ENCODE measurements around the gene ZNF865. TPM values are rescaled to one million over a fixed set of nuclear protein-coding genes. Genes with fewer than 3 reads are reported as not detected.

ZNF865 gene
- polyA plus RNA-seq, 6 donors from 2014 or later, result 0.12 to 0.60 (median 0.18) TPM; not detected in 2

DNA sequence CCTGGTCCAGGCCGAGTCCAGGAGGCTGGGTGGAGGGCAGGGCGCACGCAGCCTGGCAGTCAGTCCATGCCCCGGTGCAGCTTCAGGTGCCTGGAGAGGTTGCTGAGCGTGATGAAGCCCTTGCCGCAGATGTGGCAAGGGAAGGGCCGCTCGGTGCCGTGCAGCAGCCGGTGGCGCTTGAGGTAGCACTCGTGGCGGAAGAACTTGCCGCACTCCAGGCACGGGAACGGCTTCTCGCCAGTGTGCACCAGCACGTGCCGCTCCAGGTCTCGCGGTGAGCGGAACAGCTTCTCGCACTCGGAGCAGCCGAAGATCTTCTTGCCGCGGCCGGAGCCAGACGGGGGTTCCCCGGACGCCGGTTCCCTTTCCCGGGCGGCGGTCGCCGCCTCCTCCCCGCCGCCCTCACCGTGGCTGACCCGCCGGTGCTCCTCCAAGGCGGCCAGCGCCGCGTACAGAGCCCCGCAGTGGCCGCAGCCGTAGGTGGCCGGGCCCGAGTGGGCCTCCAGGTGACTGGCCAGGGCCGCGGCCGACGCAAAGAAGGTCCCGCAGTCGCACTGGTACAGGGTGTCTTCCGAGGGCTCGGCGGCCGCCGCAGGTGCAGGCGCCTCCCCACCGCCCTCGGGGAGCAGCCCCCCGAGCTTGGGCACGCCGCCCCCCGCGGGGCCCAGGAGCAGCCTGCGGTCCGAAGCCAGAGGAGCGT lies 12.9 kb upstream of the ZNF865 start:
- DNase-seq (no peak), ATAC-seq (ENCODE audit: low read depth in 2 of 2) (no peak)
- H3K9me3 Mint-ChIP-seq, result peaks cover 0 to 7% (median 0%) of the 10 kb centered on the region in 7 donors
- no peak overlapping the region for H3K4me3 Mint-ChIP-seq
- H3K4me1 Mint-ChIP-seq, result peaks cover 0 to 10% (median 3%) of the 10 kb centered on the region in 3 donors
- no peaks in the 10 kb centered on the region for H3K27me3 Mint-ChIP-seq
- no peak overlapping the region for H3K27ac Mint-ChIP-seq
- H3K36me3 Mint-ChIP-seq, result peaks cover 22 to 29% of the 10 kb centered on the region in 2 donors

GRCh38 chr19:55593096-55593772 lies 12.2 kb upstream of the ZNF865 start:
- H3K27ac Mint-ChIP-seq, result no peak overlapping the region

DNA sequence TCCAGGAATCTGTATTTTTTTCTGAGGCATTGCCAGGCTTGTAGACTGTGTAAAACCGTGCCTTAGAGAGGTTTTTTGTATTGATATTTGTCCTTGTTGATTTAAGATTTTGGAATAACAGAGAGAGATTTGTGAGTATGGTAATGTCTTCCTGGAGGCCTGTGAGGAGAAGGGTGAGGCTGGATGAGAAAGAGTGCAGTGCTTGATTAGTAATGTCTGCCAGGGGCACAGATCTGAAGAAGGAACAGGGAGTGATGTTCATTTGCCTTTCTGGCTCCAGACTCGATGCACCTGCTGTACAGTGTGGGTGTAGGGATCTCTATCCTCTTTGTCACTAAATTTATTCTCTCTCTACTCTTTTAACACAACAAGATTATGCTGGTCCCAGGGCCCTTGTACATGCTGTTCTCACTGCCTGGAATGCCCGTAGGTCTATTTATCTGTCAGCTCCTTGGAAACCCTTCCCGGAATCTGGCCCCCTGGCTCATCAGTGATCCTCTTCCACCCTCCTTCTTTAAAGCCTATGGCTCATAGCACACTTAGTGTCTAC lies 10.4 kb upstream of the ZNF865 start:
- Mint-ChIP-seq H3K4me1 (peaks cover 6 to 18% (median 8%) of the 10 kb centered on the region in 3 donors), H3K4me3 (peak overlapping the region in 1 of 8 donors; percentile 3), H3K27ac (peak overlapping the region in 3 of 6 donors; percentile 8 to 66 (median 44)), H3K27me3 (no peaks in the 10 kb centered on the region), H3K36me3 (peaks cover 22 to 29% of the 10 kb centered on the region in 2 donors), H3K9me3 (peaks cover 0 to 11% (median 0%) of the 10 kb centered on the region in 7 donors)
- no peak for DNase-seq
- no peak for ATAC-seq (ENCODE audit: low read depth in 2 of 2)

More at GRCh38 chr19:55593096-55593772, 12.2 kb upstream of the ZNF865 start:
- no peak overlapping the region for H3K4me3 Mint-ChIP-seq
- ATAC-seq (ENCODE audit: low read depth in 2 of 2) (no peak), DNase-seq (no peak)
- H3K27me3 Mint-ChIP-seq, result no peaks in the 10 kb centered on the region
- H3K36me3 Mint-ChIP-seq, result peaks cover 22 to 29% of the 10 kb centered on the region in 2 donors
- H3K4me1 Mint-ChIP-seq, result peaks cover 0 to 12% (median 3%) of the 10 kb centered on the region in 3 donors
- peaks cover 0 to 7% (median 0%) of the 10 kb centered on the region in 7 donors for H3K9me3 Mint-ChIP-seq

- DNase-seq, result no peak
- Mint-ChIP-seq H3K4me1 (peaks cover 11 to 23% (median 14%) of the 10 kb centered on the region in 3 donors), H3K27me3 (no peaks in the 10 kb centered on the region), H3K27ac (peak overlapping the region in 1 of 6 donors; percentile 79), H3K9me3 (peaks cover 0 to 11% (median 0%) of the 10 kb centered on the region in 7 donors), H3K4me3 (peak overlapping the region in 2 of 8 donors; percentile 3 to 29), H3K36me3 (peaks cover 22 to 29% of the 10 kb centered on the region in 2 donors)
- ATAC-seq (ENCODE audit: low read depth in 2 of 2), result no peak
Measured at GRCh38 chr19:55596304-55596703, 9.1 kb upstream of the ZNF865 start.

DNA sequence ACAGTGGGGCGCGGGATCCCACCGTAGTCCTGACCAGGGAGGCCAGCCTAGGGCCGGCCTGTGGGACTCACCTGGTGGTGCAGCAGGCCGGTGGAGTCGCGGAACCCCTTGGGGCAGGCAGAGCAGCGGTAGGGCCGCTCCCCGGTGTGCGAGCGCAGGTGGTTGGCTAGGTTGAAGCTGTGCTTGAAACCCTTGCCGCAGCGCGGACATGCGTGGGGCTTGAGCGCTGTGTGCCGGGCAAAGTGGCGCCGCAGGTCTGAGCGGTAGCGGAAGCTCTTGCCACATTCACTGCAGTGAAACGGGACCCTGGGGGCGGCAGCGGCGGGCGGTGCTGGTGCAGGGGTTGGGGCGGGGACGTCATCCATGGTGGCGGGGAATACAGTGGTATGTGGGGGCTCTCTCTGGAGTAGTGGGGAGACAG lies 7.9 kb upstream of the ZNF865 start:
- Mint-ChIP-seq H3K27me3 (no peaks in the 10 kb centered on the region), H3K27ac (peak overlapping the region in 3 of 6 donors; percentile 39 to 85 (median 50)), H3K4me3 (peak overlapping the region in 1 of 8 donors; percentile 76), H3K4me1 (peaks cover 11 to 27% (median 24%) of the 10 kb centered on the region in 3 donors), H3K36me3 (peaks cover 22 to 29% of the 10 kb centered on the region in 2 donors), H3K9me3 (peaks cover 0 to 11% (median 0%) of the 10 kb centered on the region in 7 donors)
- no peak for ATAC-seq (ENCODE audit: low read depth in 2 of 2)
- DNase-seq, result no peak

GRCh38 chr19:55598034-55598433 lies 7.4 kb upstream of the ZNF865 start:
- Mint-ChIP-seq H3K27ac (peak overlapping the region in 1 of 6 donors; percentile 50), H3K27me3 (no peaks in the 10 kb centered on the region), H3K36me3 (peaks cover 22 to 29% of the 10 kb centered on the region in 2 donors), H3K4me3 (peak overlapping the region in 3 of 8 donors; percentile 16 to 99 (median 97)), H3K4me1 (peaks cover 11 to 28% (median 24%) of the 10 kb centered on the region in 3 donors), H3K9me3 (peaks cover 0 to 11% (median 0%) of the 10 kb centered on the region in 7 donors)
- ATAC-seq (ENCODE audit: low read depth in 2 of 2), result no peak
- no peak for DNase-seq

- peak overlapping the region; percentile 90 to 100 (median 98) for H3K4me3 Mint-ChIP-seq
- peaks cover 22 to 29% of the 10 kb centered on the region in 2 donors for H3K36me3 Mint-ChIP-seq
- peaks cover 17 to 37% (median 30%) of the 10 kb centered on the region in 3 donors for H3K4me1 Mint-ChIP-seq
- peak overlapping the region; percentile 96 to 99 (median 99) for H3K27ac Mint-ChIP-seq
- peaks cover 0 to 12% (median 0%) of the 10 kb centered on the region in 7 donors for H3K9me3 Mint-ChIP-seq
- H3K27me3 Mint-ChIP-seq, result no peaks in the 10 kb centered on the region
- ATAC-seq (ENCODE audit: low read depth in 2 of 2) (peak; percentile 58 to 63), DNase-seq (peak; percentile 96)
Measured at GRCh38 chr19:55598719-55599467, 6.6 kb upstream of the ZNF865 start.

GRCh38 chr19:55599468-55599841 lies 6.0 kb upstream of the ZNF865 start, which contains the start of gene FIZ1:
Gene FIZ1, minus strand, starts transcription at chr19:55599517. Its CDS starts 1,652 bp downstream, at chr19:55597865.
- peak; percentile 96 for DNase-seq
- ATAC-seq (ENCODE audit: low read depth in 2 of 2), result peak; percentile 69 to 71
- peak within 1 kb of the TSS; percentile 90 to 100 (median 98) for H3K4me3 Mint-ChIP-seq
- peak within 1 kb of the TSS; percentile 96 to 99 (median 99) for H3K27ac Mint-ChIP-seq
- peaks cover 0 to 12% (median 0%) of the 10 kb centered on the region in 7 donors for H3K9me3 Mint-ChIP-seq
- peaks cover 19 to 42% (median 33%) of the 10 kb centered on the region in 3 donors for H3K4me1 Mint-ChIP-seq
- H3K27me3 Mint-ChIP-seq, result no peaks in the 10 kb centered on the region
- H3K36me3 Mint-ChIP-seq, result peaks cover 22 to 29% of the 10 kb centered on the region in 2 donors

GRCh38 chr19:55599842-55600661 lies 5.4 kb upstream of the ZNF865 start, which contains the start of gene ZNF524:
Gene ZNF524, plus strand, starts transcription at chr19:55600288. Its CDS starts 1,825 bp downstream, at chr19:55602113.
- Mint-ChIP-seq H3K4me1 (peaks cover 23 to 47% (median 39%) of the 10 kb centered on the region in 3 donors), H3K27me3 (no peaks in the 10 kb centered on the region), H3K36me3 (peaks cover 18 to 24% of the 10 kb centered on the region in 2 donors), H3K27ac (peak within 1 kb of the TSS; percentile 96 to 99 (median 99)), H3K4me3 (peak within 1 kb of the TSS; percentile 90 to 100 (median 98)), H3K9me3 (peaks cover 0 to 10% (median 0%) of the 10 kb centered on the region in 7 donors)
- DNase-seq, result peak; percentile 91
- ATAC-seq (ENCODE audit: low read depth in 2 of 2), result peak; percentile 64 to 68

DNA sequence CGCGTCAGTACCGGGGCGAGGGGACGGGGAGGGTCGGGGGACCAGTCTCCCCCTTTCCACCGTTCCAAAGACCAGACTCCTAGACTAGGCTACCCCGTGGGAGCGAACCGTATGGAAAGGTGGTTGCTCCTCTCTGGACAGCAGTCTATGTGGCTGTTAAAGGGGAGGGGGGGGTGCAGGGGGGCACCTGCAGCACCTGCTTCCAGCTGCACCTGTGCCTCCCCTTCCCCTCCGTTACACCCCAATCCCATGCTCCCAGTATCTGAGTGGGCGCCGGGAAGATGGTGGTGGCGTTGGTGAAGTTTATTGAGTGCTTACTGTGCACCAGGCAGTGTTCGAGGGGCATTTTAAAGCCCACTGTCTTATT lies 4.8 kb upstream of the ZNF865 start:
- no peak for DNase-seq
- no peak for ATAC-seq (ENCODE audit: low read depth in 2 of 2)
- Mint-ChIP-seq H3K27ac (peak overlapping the region in 2 of 6 donors; percentile 69 to 96), H3K27me3 (no peaks in the 10 kb centered on the region), H3K36me3 (peaks cover 12 to 18% of the 10 kb centered on the region in 2 donors), H3K4me1 (peaks cover 23 to 43% (median 39%) of the 10 kb centered on the region in 3 donors), H3K9me3 (peaks cover 0 to 8% (median 0%) of the 10 kb centered on the region in 7 donors), H3K4me3 (peak overlapping the region; percentile 70 to 97 (median 90))

- peak overlapping the region in 3 of 6 donors; percentile 69 to 96 (median 91) for H3K27ac Mint-ChIP-seq
- peaks cover 9 to 13% of the 10 kb centered on the region in 2 donors for H3K36me3 Mint-ChIP-seq
- H3K27me3 Mint-ChIP-seq, result no peaks in the 10 kb centered on the region
- H3K4me3 Mint-ChIP-seq, result peak overlapping the region; percentile 70 to 97 (median 90)
- peaks cover 27 to 47% (median 44%) of the 10 kb centered on the region in 3 donors for H3K4me1 Mint-ChIP-seq
- ATAC-seq (ENCODE audit: low read depth in 2 of 2) (no peak), DNase-seq (no peak)
- peaks cover 0 to 5% (median 0%) of the 10 kb centered on the region in 7 donors for H3K9me3 Mint-ChIP-seq
Measured at GRCh38 chr19:55601084-55601483, 4.4 kb upstream of the ZNF865 start.

Measured in naive B cell (primary cell).